Fibroblast of skin of back (primary cell): ENCODE data around the gene IL36G. TPM values are rescaled to one million over a fixed set of nuclear protein-coding genes. Genes with fewer than 3 reads are reported as not detected.
A peak's percentile ranks its signal among the peaks of the same experiment; 100 is the strongest.
"Not testable (repeated sequence)": the region's sequence is repeated elsewhere in the genome, so short reads cannot be mapped to it uniquely, and the experiment has no call there.

ENCODE experiments used
- DNase-seq: peaks from one replicate; pipeline ENCODE4 v3.0.0-alpha.2; 2013
- polyA plus RNA-seq, 2 experiments: library from polyadenylated mRNA; unstranded; fragments of 120-200 nt; gene quantifications; one replicate each; pipeline ENCODE4 v1.2.1, GENCODE V29; 2013; ENCODE audit not compliant: insufficient read length in 2 of 2

Gene IL36G
- polyA plus RNA-seq (2013, experiment 1 of 2; ENCODE audit: insufficient read length), result not detected
- not detected for polyA plus RNA-seq (2013, experiment 2 of 2; ENCODE audit: insufficient read length)

- no peak for DNase-seq
Measured at GRCh38 chr2:112977559-112978056, at the start of gene IL36G. Gene IL36G (plus strand): TSS chr2:112978006. CDS start chr2:112978639, 633 bp downstream.

DNA sequence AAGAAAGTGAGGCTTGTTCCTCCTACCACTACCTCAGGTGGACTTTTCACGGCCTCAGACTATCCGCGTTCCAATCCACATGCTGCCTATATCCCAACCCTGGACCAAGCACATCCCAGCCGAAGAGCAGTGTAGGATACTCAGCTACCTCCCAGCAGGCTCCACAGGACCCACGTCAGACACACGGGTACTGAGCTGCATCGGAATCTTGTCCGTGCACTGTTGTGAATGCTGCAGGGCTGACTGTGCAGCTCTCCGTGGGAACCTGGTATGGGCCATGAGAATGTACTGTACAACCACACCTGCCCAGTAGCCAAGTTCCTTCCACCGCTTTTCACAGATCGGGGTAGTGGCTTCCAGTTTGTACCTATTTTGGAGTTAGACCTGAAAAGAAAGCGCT, 44.5 kb upstream of the IL36G start:
- no peak for DNase-seq

GRCh38 chr2:112934117-112934516, 43.7 kb upstream of the IL36G start:
- not testable (repeated sequence) for DNase-seq

DNA sequence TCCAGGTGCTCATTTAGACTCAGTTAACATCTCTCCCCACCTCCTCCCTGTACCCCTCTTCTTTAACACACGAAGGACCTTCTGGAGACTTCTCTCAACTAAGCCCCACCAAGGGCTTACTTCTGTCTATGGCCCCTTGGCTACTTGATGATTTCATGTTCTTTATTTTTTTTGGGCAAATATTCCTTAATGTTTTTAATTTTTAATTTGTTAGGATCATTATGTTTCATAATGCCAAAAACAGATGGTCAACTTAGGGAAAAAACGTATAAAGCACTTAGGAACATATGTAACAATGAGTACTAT, 40.9 kb upstream of the IL36G start:
- DNase-seq, result no peak

DNA sequence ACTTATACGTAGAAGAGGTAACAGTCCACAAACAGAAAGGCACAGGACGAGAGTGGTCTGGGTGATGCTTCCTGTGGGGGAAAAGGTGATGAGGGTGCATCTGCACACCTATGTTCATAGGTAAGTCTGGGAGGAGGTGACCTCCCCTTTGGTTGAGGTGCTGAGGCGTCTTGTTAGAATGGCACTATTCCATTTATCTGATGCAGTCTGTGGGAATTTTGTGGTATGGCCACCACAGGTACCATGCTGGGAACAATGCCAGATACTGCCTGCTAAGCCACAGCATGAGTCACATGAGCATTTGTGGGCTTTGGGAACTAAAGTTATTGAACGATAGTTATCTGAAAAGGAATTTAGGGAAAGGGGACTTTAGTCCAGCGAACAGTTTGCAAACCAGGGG, 38.9 kb upstream of the IL36G start:
- DNase-seq, result peak; percentile 42

DNA sequence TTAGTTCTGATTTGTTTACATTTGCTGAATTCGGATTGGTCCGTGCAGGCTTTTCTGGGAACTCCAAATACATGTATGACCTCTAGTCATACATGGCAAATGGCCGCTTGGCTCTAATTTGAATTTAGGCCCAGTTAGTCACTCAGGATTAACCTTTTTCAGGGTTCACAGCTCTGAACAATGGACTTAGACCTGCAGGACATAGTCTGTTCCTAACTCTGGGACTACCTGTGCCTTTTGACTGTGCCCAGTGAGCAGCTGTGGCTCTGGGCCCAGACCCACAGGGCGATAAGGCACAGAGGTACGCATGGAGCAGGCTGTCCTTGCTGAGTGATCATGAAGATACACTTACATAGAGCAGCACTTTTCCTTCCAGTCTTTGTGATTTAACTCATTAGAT, 38.4 kb upstream of the IL36G start:
- no peak for DNase-seq

- DNase-seq, result no peak
Measured at GRCh38 chr2:112940859-112941625, 36.8 kb upstream of the IL36G start.

DNA sequence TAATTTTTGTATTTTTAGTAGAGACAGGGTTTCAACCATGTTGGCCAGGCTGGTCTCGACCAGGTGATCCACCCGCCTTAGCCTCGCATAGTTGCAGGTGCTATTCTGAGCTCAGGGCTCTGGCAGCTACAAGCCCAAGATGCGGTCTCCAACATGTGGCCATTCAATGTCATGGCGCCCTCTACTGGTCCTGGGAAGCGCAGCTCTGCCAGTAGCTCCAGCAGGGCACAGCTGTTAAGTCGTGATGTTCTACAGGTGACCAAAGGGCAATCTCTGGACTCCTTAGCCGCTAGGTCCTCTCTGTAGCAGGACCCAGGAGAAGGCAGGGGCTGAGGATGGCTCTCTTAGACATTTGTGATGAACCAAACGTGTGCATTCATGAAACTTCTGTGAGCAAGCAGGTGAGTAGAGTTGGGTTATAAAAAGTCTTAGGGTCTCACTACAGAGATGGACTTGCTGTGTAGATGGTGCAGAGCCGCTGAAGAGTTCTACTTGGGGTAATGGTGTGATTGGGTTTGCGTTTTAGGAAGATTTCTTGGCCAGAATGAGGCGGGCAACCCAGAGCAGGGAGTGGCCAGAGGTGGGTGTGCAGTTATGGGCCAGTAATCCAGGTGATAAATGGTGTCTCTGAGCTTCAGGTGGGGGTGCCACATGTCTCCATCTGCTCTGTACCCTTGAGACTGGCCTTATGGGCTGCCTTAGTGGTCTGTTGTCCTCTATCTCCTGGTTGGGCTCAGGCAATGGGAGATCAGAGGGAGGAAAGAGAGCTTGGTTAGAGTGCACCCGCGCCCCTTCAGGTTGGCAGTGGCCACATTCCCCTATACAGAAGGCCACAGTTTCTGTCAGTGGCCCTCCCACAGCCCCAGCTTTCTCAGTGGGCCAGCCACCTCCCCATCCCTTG, 35.8 kb upstream of the IL36G start:
- peak; percentile 66 for DNase-seq

GRCh38 chr2:112942654-112943002, 35.2 kb upstream of the IL36G start:
- no peak for DNase-seq

- no peak for DNase-seq
Measured at GRCh38 chr2:112944971-112945370, 32.8 kb upstream of the IL36G start.

GRCh38 chr2:112946086-112946485, 31.7 kb upstream of the IL36G start:
- no peak for DNase-seq

DNA sequence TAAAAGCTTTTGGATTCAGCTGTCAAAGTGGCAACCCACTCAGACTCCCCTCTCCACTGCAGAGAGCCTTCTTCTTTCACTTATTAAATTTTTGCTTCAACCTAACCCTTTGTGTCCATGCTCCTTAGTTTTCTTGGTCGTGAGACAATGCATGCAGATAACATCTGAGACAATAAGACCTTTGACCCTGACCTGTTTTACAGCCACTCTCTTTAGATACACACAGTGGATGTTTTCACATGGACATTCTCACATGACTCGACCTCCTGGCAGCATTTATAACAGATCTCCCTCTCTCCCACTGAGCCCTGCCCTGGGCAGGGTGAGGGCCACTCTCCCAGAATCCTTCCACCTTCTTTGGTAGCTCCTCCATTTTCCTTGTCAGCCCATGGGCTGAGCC, 30.4 kb upstream of the IL36G start:
- no peak for DNase-seq

GRCh38 chr2:112949456-112949855, 28.4 kb upstream of the IL36G start:
- no peak for DNase-seq

GRCh38 chr2:112954364-112954763, 23.4 kb upstream of the IL36G start:
- DNase-seq, result no peak

DNA sequence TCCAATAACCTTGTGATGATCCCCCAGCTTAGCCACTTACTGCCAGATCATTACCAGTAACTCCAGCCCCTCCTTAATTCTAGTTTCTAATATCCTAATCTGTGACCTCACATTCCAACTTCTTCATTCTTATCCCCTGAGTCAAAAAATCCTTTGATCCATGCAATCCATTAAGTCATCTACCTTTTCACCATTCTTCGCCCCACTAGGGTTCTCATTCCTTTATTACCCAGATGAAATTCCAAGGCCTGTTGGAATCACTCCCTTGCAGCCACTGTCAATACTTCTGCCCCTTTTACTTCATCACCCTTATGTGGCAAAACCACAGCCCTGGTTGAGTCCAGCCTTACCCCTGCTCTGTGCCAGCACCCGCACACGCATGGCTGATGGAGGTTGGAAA, 20.3 kb upstream of the IL36G start:
- DNase-seq, result no peak

GRCh38 chr2:112958428-112959108, 19.2 kb upstream of the IL36G start:
- peak; percentile 65 for DNase-seq

DNA sequence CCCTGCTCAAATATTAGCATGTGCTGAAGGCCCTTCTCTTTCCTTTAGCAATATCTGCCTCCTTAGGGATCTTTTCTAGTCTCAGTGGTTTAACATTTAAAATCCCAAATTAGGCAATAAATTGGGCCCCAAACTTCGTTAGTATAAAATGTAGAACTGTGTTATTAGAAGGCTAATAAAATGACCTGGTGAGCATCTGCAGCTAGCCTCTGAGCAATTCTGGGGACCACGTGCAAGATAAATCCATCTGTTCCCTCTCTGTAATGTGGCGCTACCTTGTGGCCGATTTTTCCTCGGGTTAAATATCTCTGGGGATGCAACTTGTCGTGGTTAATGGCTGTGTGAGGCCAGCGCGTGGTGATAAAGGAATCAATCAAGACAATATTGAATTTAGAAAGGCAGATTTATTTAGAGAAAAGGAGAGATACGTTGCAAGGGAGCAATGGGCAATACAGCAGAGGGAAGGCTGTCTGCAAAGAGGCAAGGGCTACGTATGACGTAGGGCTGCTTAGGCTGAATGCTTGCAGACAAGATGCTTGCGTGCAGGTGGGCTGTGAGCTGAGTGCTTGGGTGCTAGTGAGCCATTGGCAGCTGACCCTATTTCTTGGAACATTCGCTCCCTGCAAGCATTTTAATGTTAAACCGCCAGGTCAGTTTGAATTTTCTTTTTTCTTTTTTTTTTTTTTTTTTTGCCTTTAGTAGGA, 18.5 kb upstream of the IL36G start:
- DNase-seq, result no peak

DNA sequence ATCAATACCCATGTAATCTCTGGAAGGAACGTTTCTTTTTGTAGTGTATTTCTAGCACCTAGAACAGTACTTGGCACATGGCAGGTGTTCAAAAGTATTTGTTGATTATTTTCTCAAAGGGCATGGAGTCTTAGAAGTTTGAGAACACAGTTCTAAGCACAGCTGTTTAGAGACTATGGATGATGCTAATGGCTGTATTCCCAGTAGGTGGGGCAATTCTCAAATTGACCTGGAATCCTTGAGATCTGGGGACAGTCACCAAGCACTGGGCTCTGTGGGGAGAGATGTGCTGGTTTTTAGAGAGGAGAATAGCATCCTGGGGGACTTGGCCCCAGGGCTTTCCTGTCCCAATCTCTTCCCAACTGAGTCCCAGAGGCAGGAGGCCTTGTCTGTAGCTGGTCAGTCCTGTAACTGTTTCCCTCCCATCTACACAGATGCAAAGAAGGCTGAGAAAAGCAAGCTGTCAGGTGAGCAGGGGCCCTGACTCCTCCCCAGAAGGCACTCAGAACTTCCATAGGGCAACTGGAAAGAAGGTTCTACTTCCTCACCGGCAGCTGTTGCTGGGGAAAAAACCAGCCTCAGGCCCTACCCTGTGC, 17.5 kb upstream of the IL36G start:
- no peak for DNase-seq

DNA sequence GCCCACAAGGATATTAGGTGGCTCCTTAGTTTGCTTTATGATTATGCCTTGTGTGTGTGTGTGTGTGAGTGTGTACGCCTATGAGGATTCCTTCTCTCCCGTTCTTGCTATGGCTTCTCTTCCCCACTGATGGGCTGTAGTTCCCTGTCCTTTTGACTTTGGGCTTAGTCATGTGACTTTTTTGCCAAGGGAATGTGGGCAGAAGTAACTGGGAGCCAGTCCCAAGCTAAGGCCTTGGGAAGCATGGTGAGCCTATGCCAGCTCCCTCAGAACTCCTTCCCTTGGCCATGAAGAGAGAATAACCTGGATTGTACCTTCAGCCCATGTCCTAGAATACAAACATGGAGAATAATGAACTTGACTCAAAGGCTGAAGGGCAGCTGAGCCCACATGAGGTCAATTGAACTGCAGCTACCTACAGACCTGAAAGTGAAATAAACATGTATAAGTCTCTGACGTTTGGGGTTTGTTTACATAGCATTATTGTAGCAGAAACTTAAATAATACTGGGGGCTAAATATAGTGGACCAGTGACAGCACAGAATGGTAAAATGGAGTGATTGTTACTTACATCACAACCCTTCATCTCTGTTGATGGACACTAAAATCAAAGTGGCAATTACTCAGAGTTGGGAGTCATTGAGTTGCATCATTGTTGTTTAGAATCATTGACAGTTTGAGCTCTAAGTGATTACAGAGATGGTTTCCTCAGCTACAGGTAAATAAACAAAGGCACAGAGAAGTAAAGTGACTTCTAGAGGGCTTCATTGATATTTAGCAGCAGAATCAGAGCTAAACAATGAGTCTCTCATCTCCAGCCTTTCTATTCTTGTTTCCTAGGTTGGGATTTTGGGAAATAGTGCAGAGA, 15.3 kb upstream of the IL36G start:
- no peak for DNase-seq

GRCh38 chr2:112967023-112967422, 10.8 kb upstream of the IL36G start:
- DNase-seq, result no peak
